DOHH2 (cell line): ENCODE measurements around the gene ZNF316.

Experiments used
- H3F3A ChIP-seq: fragments of 200-600 bp; sonication (generic), shearing (Covaris generic); 2 replicates; pipeline ENCODE4 v1.6.0; 2016; ENCODE audit warnings: antibody characterized with exemption, mild to moderate bottlenecking; ENCODE audit not compliant: control insufficient read depth, insufficient read depth
- H3K27ac ChIP-seq: fragments of 200-600 bp; sonication (generic); 2 replicates; pipeline ENCODE4 v1.5.1; 2014; ENCODE audit warnings: low read depth, mild to moderate bottlenecking, low read length, moderate library complexity
- H3K27me3 ChIP-seq: fragments of 200-600 bp; sonication (generic); 2 replicates; pipeline ENCODE4 v1.6.1; 2014; ENCODE audit warnings: mild to moderate bottlenecking, low read length, mixed read lengths; ENCODE audit not compliant: control insufficient read depth
- H3K36me3 ChIP-seq: fragments of 200-600 bp; sonication (generic); 2 replicates; pipeline ENCODE4 v1.6.1; 2014; ENCODE audit warnings: mild to moderate bottlenecking, low read length, moderate library complexity, mixed read lengths; ENCODE audit not compliant: control insufficient read depth
- H3K4me1 ChIP-seq: fragments of 200-600 bp; sonication (generic); 2 replicates; pipeline ENCODE4 v1.6.1; 2014; ENCODE audit warnings: mild to moderate bottlenecking, low read length, mixed read lengths; ENCODE audit not compliant: control insufficient read depth
- H3K4me2 ChIP-seq: fragments of 200-600 bp; sonication (generic); 2 replicates; pipeline ENCODE4 v1.6.0; 2014; ENCODE audit warnings: mild to moderate bottlenecking, low read length, moderate library complexity
- H3K4me3 ChIP-seq: fragments of 200-600 bp; sonication (generic); 2 replicates; pipeline ENCODE4 v1.5.1; 2014; ENCODE audit warnings: mild to moderate bottlenecking, low read length, mixed read lengths
- H3K79me2 ChIP-seq: fragments of 200-600 bp; sonication (generic); 2 replicates; pipeline ENCODE4 v1.6.1; 2014; ENCODE audit warnings: mild to moderate bottlenecking, low read length, mixed read lengths; ENCODE audit not compliant: control insufficient read depth
- H3K9me2 ChIP-seq: fragments of 200-600 bp; sonication (generic); replicated peaks from 2 replicates; pipeline ENCODE4 v1.6.1; 2014; ENCODE audit warnings: mild to moderate bottlenecking, low read length, mixed read lengths; ENCODE audit not compliant: control insufficient read depth
- H3K9me3 ChIP-seq: fragments of 200-600 bp; sonication (generic); 2 replicates; pipeline ENCODE4 v1.6.1; 2014; ENCODE audit warnings: antibody characterized with exemption, low read length, mixed read lengths; ENCODE audit not compliant: control insufficient read depth, insufficient read depth
- H4K20me1 ChIP-seq: fragments of 200-600 bp; sonication (generic); 2 replicates; pipeline ENCODE4 v1.6.0; 2014; ENCODE audit warnings: low read depth, mild to moderate bottlenecking, antibody characterized with exemption, low read length, moderate library complexity; ENCODE audit not compliant: control insufficient read depth, insufficient read depth
- CTCF ChIP-seq: fragments of 200-600 bp; sonication (generic); IDR thresholded peaks from one replicate; pipeline ENCODE4 v1.5.1; 2014; ENCODE audit warnings: antibody characterized with exemption, mild to moderate bottlenecking, low read depth, low read length; ENCODE audit not compliant: poor library complexity, severe bottlenecking
- EZH2phosphoT487 ChIP-seq: fragments of 200-600 bp; sonication (generic); IDR thresholded peaks from 2 replicates; pipeline ENCODE4 v1.6.1; 2017; ENCODE audit warnings: borderline replicate concordance, mild to moderate bottlenecking, antibody characterized with exemption, low read length, moderate library complexity, mixed read lengths

The ZNF316 gene

GRCh38 chr7:6589829-6590644 is 47.1 kb upstream of the ZNF316 start, which contains the start of gene INTS15:
Gene INTS15, plus strand, starts transcription at chr7:6590021. Its CDS starts 263 bp downstream, at chr7:6590284.
- peak within 1 kb of the TSS; percentile 79 for H3K4me2 ChIP-seq
- H3K9me3 ChIP-seq: no peaks in the 10 kb centered on the region
- H3K4me1 ChIP-seq: peaks cover 21% of the 10 kb centered on the region
- TF ChIP-seq EZH2phosphoT487 (no peak), CTCF (no peak)
- no peaks in the 10 kb centered on the region for H3K9me2 ChIP-seq
- H3K27ac ChIP-seq: peak within 1 kb of the TSS; percentile 57
- peak within 1 kb of the TSS; percentile 97 for H3K4me3 ChIP-seq
- peaks cover 38% of the 10 kb centered on the region for H3K79me2 ChIP-seq
- peaks cover 77% of the 10 kb centered on the region for H3K36me3 ChIP-seq
- peaks cover 8% of the 10 kb centered on the region; the same call in 1 of the 2 replicates for H4K20me1 ChIP-seq
- no peaks in the 10 kb centered on the region; the same call in 1 of the 2 replicates for H3F3A ChIP-seq
- H3K27me3 ChIP-seq: no peaks in the 10 kb centered on the region

- H3K4me1 ChIP-seq: peaks cover 21% of the 10 kb centered on the region
- no peaks in the 10 kb centered on the region for H3K27me3 ChIP-seq
- no peaks in the 10 kb centered on the region; the same call in 1 of the 2 replicates for H3F3A ChIP-seq
- no peaks in the 10 kb centered on the region for H3K9me3 ChIP-seq
- no peaks in the 10 kb centered on the region for H3K9me2 ChIP-seq
- H3K4me2 ChIP-seq: peak overlapping the region; percentile 79
- H3K36me3 ChIP-seq: peaks cover 78% of the 10 kb centered on the region
- H3K4me3 ChIP-seq: peak overlapping the region; percentile 97
- peak; percentile 33 for TF ChIP-seq CTCF
- TF ChIP-seq EZH2phosphoT487: no peak
- H4K20me1 ChIP-seq: peaks cover 8% of the 10 kb centered on the region; the same call in 1 of the 2 replicates
- H3K79me2 ChIP-seq: peaks cover 44% of the 10 kb centered on the region
- H3K27ac ChIP-seq: peak overlapping the region; percentile 57
Measured at GRCh38 chr7:6590645-6591110, 46.4 kb upstream of the ZNF316 start.

GRCh38 chr7:6600093-6600492 is 37.0 kb upstream of the ZNF316 start:
- H3K79me2 ChIP-seq: peaks cover 14% of the 10 kb centered on the region
- no peaks in the 10 kb centered on the region for H3K4me1 ChIP-seq
- TF ChIP-seq CTCF (no peak), EZH2phosphoT487 (no peak)
- H3K27ac ChIP-seq: no peak overlapping the region
- H3K36me3 ChIP-seq: peaks cover 87% of the 10 kb centered on the region
- H3K9me2 ChIP-seq: no peaks in the 10 kb centered on the region
- H3K4me3 ChIP-seq: no peak overlapping the region
- H3K27me3 ChIP-seq: no peaks in the 10 kb centered on the region
- H4K20me1 ChIP-seq: peaks cover 7% of the 10 kb centered on the region; the same call in 1 of the 2 replicates
- H3F3A ChIP-seq: no peaks in the 10 kb centered on the region
- H3K4me2 ChIP-seq: no peak overlapping the region
- no peaks in the 10 kb centered on the region for H3K9me3 ChIP-seq
